GM12891 (cell line): ENCODE measurements around the gene PXMP2.

Source experiments
- POLR2A ChIP-seq: IDR thresholded peaks from 2 replicates; pipeline ENCODE4 v1.6.1; 2011; ENCODE audit warnings: low read depth, low read length, control low read depth
- POLR2AphosphoS5 ChIP-seq: IDR thresholded peaks from 2 replicates; pipeline ENCODE4 v1.6.1; 2011; ENCODE audit warnings: low read depth, low read length, control low read depth
- TAF1 ChIP-seq: IDR thresholded peaks from 2 replicates; pipeline ENCODE4 v1.6.1; 2011; ENCODE audit warnings: low read depth, low read length, control low read depth

DNA sequence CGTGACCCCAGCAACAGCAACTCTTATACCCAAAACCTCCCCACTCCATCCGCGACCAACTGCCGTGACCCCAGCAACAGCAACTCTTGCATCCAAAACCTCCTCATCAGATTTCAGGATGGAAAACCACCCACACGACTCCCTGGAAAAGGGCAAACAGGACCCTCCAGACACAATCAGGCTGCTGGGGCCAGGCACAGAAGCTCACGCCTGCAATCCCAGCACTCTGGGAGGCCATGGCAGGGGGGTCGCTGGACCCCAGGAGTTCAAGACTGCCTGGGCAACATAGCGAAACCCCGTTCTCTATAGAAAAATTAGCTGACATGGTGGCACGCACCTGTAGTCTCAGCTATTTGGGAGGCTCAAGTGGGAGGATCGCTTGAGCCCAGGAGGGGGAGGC is 43.0 kb downstream of the PXMP2 start:
- no peak for TF ChIP-seq TAF1
- TF ChIP-seq POLR2AphosphoS5, result no peak
- TF ChIP-seq POLR2A, result no peak
